ENCODE results near the gene UPK2. TPM values are rescaled to one million over a fixed set of nuclear protein-coding genes. Genes with fewer than 3 reads are reported as not detected.
"Not testable (repeated sequence)": the region's sequence is repeated elsewhere in the genome, so short reads cannot be mapped to it uniquely, and the experiment has no call there.

UPK2 gene
- polyA plus RNA-seq, 4 donors = 0.04 TPM; not detected in 3

DNA sequence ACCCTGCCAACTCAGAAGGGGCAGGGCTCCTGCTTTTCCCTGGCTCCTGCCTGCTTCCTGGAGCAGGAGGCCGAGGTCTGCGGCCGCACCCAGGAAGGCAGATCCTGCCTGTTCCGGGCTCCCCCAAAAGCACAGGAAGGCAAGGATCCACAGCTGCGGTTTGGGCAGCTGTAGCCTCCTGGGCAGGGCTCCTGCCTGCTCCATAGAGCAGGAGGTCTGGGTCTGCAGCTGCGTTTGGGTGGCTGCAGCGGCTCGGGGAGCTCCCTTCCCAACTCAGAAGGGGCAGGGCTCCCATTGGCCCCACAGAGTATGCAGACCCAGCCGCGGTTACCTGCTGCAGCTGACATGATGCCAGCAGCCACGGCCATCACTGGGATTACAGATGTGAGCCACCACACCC, 5.5 kb downstream of the UPK2 start:
- no peak overlapping the region for H3K27ac ChIP-seq (ENCODE audit: low read depth in 1 of 3, low read length in 2 of 3)
- no peak for FAIRE-seq
- no peaks in the 10 kb centered on the region for H3K9me3 ChIP-seq (ENCODE audit: control insufficient read depth in 2 of 2, insufficient read depth in 1 of 2, low read depth in 1 of 2, low read length in 1 of 2)
- no peaks in the 10 kb centered on the region for H3K4me1 ChIP-seq (ENCODE audit: control insufficient read depth in 3 of 3, insufficient read depth in 2 of 3, low read depth in 1 of 3, low read length in 2 of 3)
- H3K27me3 ChIP-seq (ENCODE audit: control insufficient read depth in 3 of 3, insufficient read depth in 3 of 3, low read length in 3 of 3) = peaks cover 0 to 3% (median 0%) of the 10 kb centered on the region in 3 donors
- 19 to 40% (median 33%) methylated on average over 11 of the region's 11 CpGs for WGBS, 3 donors
- H3K36me3 ChIP-seq (ENCODE audit: control insufficient read depth in 3 of 3, insufficient read depth in 2 of 3, low read depth in 1 of 3, low read length in 3 of 3) = no peaks in the 10 kb centered on the region
- no peak overlapping the region for H3K4me3 ChIP-seq (ENCODE audit: low read depth in 1 of 3, low read length in 3 of 3)
- peak in 1 of 2 donors; percentile 50 for DNase-seq

- H3K36me3 ChIP-seq (ENCODE audit: control insufficient read depth in 3 of 3, insufficient read depth in 2 of 3, low read depth in 1 of 3, low read length in 3 of 3); H3K27me3 ChIP-seq (ENCODE audit: control insufficient read depth in 3 of 3, insufficient read depth in 3 of 3, low read length in 3 of 3); H3K4me3 ChIP-seq (ENCODE audit: low read depth in 1 of 3, low read length in 3 of 3); FAIRE-seq; H3K9me3 ChIP-seq (ENCODE audit: control insufficient read depth in 2 of 2, insufficient read depth in 1 of 2, low read depth in 1 of 2, low read length in 1 of 2); H3K4me1 ChIP-seq (ENCODE audit: control insufficient read depth in 3 of 3, insufficient read depth in 2 of 3, low read depth in 1 of 3, low read length in 2 of 3); H3K27ac ChIP-seq (ENCODE audit: low read depth in 1 of 3, low read length in 2 of 3); DNase-seq: not testable (repeated sequence)
- WGBS, 3 donors = 93 to 97% (median 96%) methylated on average over 2 of the region's 2 CpGs
Measured at GRCh38 chr11:118969508-118969907, 13.4 kb downstream of the UPK2 start.

DNA sequence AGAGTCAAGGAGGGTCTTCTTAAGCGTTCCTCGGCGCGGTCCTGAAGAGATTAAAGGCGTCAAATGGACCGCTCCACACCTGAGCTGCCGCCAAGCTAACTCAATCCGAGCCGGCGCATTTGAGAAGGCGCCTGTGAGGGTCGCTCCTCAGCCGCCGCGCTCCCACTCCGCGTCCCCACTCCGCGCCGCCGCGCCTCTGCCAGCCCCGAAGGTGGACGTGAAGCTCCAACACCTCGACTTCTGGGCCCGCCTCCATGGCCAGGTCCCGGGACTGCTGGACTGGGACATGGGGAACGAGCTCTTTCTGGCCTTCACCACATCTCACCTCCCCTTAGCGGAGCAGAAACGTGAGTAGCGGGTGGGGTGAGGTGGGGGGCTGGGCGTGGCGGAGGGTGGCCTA, 15.5 kb downstream of the UPK2 start, which contains the start of gene FOXR1:
Gene FOXR1, plus strand, starts transcription at position 116 of the 400 bp plus-strand sequence. Its CDS starts 171 bp downstream, at position 287.
- WGBS, 3 donors = 46 to 67% (median 66%) methylated on average over 33 of the region's 33 CpGs
- no peak for FAIRE-seq
- H3K4me1 ChIP-seq (ENCODE audit: control insufficient read depth in 3 of 3, insufficient read depth in 2 of 3, low read depth in 1 of 3, low read length in 2 of 3) = no peaks in the 10 kb centered on the region

DNA sequence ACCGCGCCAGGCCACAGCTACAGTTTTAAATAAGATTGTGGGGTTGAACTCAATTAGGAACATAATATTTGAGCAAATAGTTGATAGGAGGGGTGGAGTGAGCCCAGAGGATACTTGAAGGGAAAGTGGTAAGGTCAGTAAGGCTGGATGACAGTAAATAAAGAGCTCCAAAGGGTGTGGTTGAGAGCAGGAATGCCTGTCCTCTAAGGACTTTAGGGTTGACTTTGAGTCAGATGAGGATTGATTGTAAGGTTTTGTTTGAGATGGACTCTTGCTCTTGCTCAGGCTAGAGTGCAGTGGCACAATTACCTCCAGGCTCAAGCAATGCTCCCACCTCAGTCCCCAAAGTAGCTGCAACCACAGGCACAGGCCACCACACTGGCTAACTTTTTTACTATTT, 17.9 kb downstream of the UPK2 start:
- Histone ChIP-seq H3K9me3 (ENCODE audit: control insufficient read depth in 2 of 2, insufficient read depth in 1 of 2, low read depth in 1 of 2, low read length in 1 of 2) (peaks cover 0 to 4% of the 10 kb centered on the region in 2 donors), H3K4me3 (ENCODE audit: low read depth in 1 of 3, low read length in 3 of 3) (no peak overlapping the region), H3K4me1 (ENCODE audit: control insufficient read depth in 3 of 3, insufficient read depth in 2 of 3, low read depth in 1 of 3, low read length in 2 of 3) (peaks cover 0 to under 1% (median 0%) of the 10 kb centered on the region in 3 donors), H3K36me3 (ENCODE audit: control insufficient read depth in 3 of 3, insufficient read depth in 2 of 3, low read depth in 1 of 3, low read length in 3 of 3) (no peaks in the 10 kb centered on the region), H3K27me3 (ENCODE audit: control insufficient read depth in 3 of 3, insufficient read depth in 3 of 3, low read length in 3 of 3) (peaks cover 0 to 15% (median 0%) of the 10 kb centered on the region in 3 donors), H3K27ac (ENCODE audit: low read depth in 1 of 3, low read length in 2 of 3) (no peak overlapping the region)
- 79 to 96% (median 93%) methylated on average over 2 of the region's 2 CpGs for WGBS, 3 donors
- FAIRE-seq = no peak
- no peak for DNase-seq

More for the DNA sequence above, 15.5 kb downstream of the UPK2 start, which contains the start of gene FOXR1:
- Histone ChIP-seq H3K27ac (ENCODE audit: low read depth in 1 of 3, low read length in 2 of 3) (no peak within 1 kb of the TSS), H3K27me3 (ENCODE audit: control insufficient read depth in 3 of 3, insufficient read depth in 3 of 3, low read length in 3 of 3) (peaks cover 0 to 15% (median 0%) of the 10 kb centered on the region in 3 donors), H3K4me3 (ENCODE audit: low read depth in 1 of 3, low read length in 3 of 3) (no peak within 1 kb of the TSS), H3K9me3 (ENCODE audit: control insufficient read depth in 2 of 2, insufficient read depth in 1 of 2, low read depth in 1 of 2, low read length in 1 of 2) (peaks cover 0 to 4% of the 10 kb centered on the region in 2 donors), H3K36me3 (ENCODE audit: control insufficient read depth in 3 of 3, insufficient read depth in 2 of 3, low read depth in 1 of 3, low read length in 3 of 3) (no peaks in the 10 kb centered on the region)
- DNase-seq = no peak

- peaks cover 0 to 16% (median 0%) of the 10 kb centered on the region in 3 donors for H3K4me1 ChIP-seq (ENCODE audit: control insufficient read depth in 3 of 3, insufficient read depth in 2 of 3, low read depth in 1 of 3, low read length in 2 of 3)
- FAIRE-seq (no peak), DNase-seq (no peak)
- no peak overlapping the region for H3K27ac ChIP-seq (ENCODE audit: low read depth in 1 of 3, low read length in 2 of 3)
- 77 to 80% (median 79%) methylated on average over 15 of the region's 15 CpGs for WGBS, 3 donors
- peaks cover 0 to 12% (median 0%) of the 10 kb centered on the region in 3 donors for H3K27me3 ChIP-seq (ENCODE audit: control insufficient read depth in 3 of 3, insufficient read depth in 3 of 3, low read length in 3 of 3)
- H3K4me3 ChIP-seq (ENCODE audit: low read depth in 1 of 3, low read length in 3 of 3) = no peak overlapping the region
- H3K36me3 ChIP-seq (ENCODE audit: control insufficient read depth in 3 of 3, insufficient read depth in 2 of 3, low read depth in 1 of 3, low read length in 3 of 3) = no peaks in the 10 kb centered on the region
- H3K9me3 ChIP-seq (ENCODE audit: control insufficient read depth in 2 of 2, insufficient read depth in 1 of 2, low read depth in 1 of 2, low read length in 1 of 2) = peaks cover 0 to 2% of the 10 kb centered on the region in 2 donors
Measured at GRCh38 chr11:118975771-118976709, 19.9 kb downstream of the UPK2 start.

GRCh38 chr11:118979434-118979833, 23.3 kb downstream of the UPK2 start:
- Histone ChIP-seq H3K9me3 (ENCODE audit: control insufficient read depth in 2 of 2, insufficient read depth in 1 of 2, low read depth in 1 of 2, low read length in 1 of 2) (no peaks in the 10 kb centered on the region), H3K4me1 (ENCODE audit: control insufficient read depth in 3 of 3, insufficient read depth in 2 of 3, low read depth in 1 of 3, low read length in 2 of 3) (peaks cover 0 to 16% (median 0%) of the 10 kb centered on the region in 3 donors), H3K36me3 (ENCODE audit: control insufficient read depth in 3 of 3, insufficient read depth in 2 of 3, low read depth in 1 of 3, low read length in 3 of 3) (no peaks in the 10 kb centered on the region), H3K27me3 (ENCODE audit: control insufficient read depth in 3 of 3, insufficient read depth in 3 of 3, low read length in 3 of 3) (peaks cover 0 to 7% (median 0%) of the 10 kb centered on the region in 3 donors), H3K4me3 (ENCODE audit: low read depth in 1 of 3, low read length in 3 of 3) (no peak overlapping the region), H3K27ac (ENCODE audit: low read depth in 1 of 3, low read length in 2 of 3) (no peak overlapping the region)
- FAIRE-seq = no peak
- DNase-seq = peak in 1 of 2 donors; percentile 19
- WGBS, 3 donors = 49 to 72% (median 68%) methylated on average over 9 of the region's 9 CpGs

GRCh38 chr11:118980191-118980881, 24.2 kb downstream of the UPK2 start:
- H3K4me1 ChIP-seq (ENCODE audit: control insufficient read depth in 3 of 3, insufficient read depth in 2 of 3, low read depth in 1 of 3, low read length in 2 of 3) = peaks cover 0 to 16% (median 0%) of the 10 kb centered on the region in 3 donors
- DNase-seq (peak; percentile 25 to 75), FAIRE-seq (no peak)
- H3K9me3 ChIP-seq (ENCODE audit: control insufficient read depth in 2 of 2, insufficient read depth in 1 of 2, low read depth in 1 of 2, low read length in 1 of 2) = no peaks in the 10 kb centered on the region
- H3K36me3 ChIP-seq (ENCODE audit: control insufficient read depth in 3 of 3, insufficient read depth in 2 of 3, low read depth in 1 of 3, low read length in 3 of 3) = no peaks in the 10 kb centered on the region
- WGBS, 3 donors = 35 to 50% (median 47%) methylated on average over 21 of the region's 21 CpGs
- peak overlapping the region in 1 of 3 donors; percentile 17 for H3K27ac ChIP-seq (ENCODE audit: low read depth in 1 of 3, low read length in 2 of 3)
- H3K27me3 ChIP-seq (ENCODE audit: control insufficient read depth in 3 of 3, insufficient read depth in 3 of 3, low read length in 3 of 3) = peaks cover 0 to 3% (median 0%) of the 10 kb centered on the region in 3 donors
- H3K4me3 ChIP-seq (ENCODE audit: low read depth in 1 of 3, low read length in 3 of 3) = no peak overlapping the region

DNA sequence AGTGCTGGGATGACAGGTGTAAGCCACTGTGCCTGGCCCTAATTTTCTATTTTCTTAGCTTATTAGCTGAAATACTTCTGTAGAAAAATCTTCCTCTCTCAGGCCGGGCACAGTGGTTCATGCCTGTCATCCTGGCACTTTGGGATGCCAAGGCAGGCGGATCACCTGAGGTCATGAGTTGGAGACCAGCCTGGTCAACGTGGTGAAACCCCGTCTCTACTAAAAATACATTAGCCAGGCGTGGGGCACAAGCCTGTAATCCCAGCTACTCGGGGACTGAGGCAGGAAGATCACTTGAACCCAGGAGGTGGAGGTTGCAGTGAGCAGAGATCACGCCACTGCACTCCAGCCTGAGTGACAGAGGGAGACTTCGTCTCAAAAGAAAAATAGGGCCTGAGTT, 28.2 kb downstream of the UPK2 start:
- H3K36me3 ChIP-seq (ENCODE audit: control insufficient read depth in 3 of 3, insufficient read depth in 2 of 3, low read depth in 1 of 3, low read length in 3 of 3); H3K9me3 ChIP-seq (ENCODE audit: control insufficient read depth in 2 of 2, insufficient read depth in 1 of 2, low read depth in 1 of 2, low read length in 1 of 2); DNase-seq; H3K4me3 ChIP-seq (ENCODE audit: low read depth in 1 of 3, low read length in 3 of 3); H3K27me3 ChIP-seq (ENCODE audit: control insufficient read depth in 3 of 3, insufficient read depth in 3 of 3, low read length in 3 of 3); FAIRE-seq; H3K27ac ChIP-seq (ENCODE audit: low read depth in 1 of 3, low read length in 2 of 3): not testable (repeated sequence)
- WGBS, 3 donors = 71 to 75% (median 71%) methylated on average over 8 of the region's 8 CpGs
- peaks cover 0 to 13% (median 0%) of the 10 kb centered on the region in 3 donors for H3K4me1 ChIP-seq (ENCODE audit: control insufficient read depth in 3 of 3, insufficient read depth in 2 of 3, low read depth in 1 of 3, low read length in 2 of 3)
